AG20443 (cell line): Measurements from ENCODE around the gene RNF19B.

Source experiments
- DNase-seq: peaks from one replicate; pipeline ENCODE4 v3.0.0; 2012; ENCODE audit warnings: low spot score, mixed read lengths

RNF19B gene

DNA sequence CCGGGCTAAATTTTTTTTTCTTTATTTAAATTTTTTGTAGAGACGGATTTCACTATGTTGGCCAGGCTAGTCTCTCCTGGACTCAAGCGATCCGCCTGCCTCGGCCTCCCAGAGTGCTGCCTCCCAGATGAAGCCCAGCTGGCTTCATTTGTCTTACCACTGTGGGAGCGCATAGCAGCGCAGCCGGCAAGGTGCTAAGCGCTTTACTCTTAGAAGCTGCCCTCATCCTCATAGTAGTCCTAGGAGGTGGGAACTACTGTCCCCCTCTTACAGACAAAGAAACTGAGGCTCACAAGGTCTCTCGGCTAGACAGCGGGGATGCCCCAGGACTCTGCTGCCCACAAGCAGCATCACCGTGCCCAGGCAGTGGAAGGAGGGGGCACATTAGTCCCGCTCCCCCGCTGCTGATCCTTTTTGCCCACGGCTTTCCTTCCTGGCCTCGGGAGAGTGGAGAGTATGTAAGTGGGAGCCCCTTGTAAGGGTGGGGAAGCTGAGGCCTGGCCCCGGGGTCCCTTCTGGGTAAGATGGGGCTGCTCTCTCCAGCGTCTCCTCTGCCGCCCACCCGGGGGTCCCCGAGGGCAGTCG is 64.1 kb downstream of the RNF19B start:
- DNase-seq = no peak

DNA sequence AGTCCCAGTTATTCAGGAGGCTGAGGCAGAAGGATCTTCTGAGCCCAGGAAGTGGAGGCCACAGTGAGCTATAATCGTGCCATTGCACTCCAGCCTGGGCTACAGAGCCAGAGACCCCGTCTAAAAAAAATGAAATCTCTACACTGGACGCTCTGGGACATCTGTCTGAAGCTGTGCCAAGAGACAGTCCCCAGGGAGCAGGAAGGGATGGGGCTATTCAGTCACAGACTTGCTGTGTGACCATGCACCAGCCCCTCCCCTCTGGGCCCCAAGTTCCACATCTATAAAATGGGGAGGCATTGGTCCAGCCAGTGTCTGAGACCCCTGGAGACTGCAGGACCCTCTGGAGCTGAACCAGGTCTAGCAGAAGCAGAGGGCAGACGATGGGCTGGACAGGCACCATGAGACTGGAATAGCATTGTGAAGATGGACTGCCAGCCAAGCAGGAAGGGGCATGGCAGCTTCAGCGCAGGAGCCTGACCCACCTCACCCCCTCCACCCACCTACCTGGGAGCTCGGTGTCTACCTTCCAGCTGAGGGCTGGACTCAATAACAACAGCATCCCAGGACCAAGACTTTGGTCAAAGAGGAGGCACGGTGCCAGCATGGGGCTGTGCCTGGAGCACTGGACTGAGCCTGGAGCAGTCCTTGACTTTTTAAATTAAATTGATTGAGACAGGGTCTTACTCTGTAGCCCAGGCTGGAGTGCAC is 64.9 kb downstream of the RNF19B start:
- DNase-seq = no peak

DNA sequence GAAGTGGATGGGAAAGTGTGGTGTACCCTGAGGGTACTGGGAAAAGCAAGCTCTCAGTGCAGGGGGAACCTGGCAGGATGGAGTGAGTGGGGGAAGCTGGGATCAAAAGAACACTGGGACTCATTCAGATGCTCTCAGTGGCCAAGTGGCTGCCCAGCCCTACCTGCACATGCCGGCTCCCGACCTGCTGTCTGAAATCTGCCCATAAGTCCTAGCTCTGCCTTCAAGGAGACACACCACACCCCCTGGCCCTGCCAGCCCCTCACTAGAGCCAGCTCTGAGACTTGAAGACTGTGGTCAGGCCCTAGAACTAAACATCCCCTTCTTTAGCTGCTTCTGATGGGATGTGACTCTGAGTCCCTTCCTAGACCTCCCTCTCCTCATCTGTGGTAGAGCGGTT is 65.7 kb downstream of the RNF19B start:
- DNase-seq = no peak

DNA sequence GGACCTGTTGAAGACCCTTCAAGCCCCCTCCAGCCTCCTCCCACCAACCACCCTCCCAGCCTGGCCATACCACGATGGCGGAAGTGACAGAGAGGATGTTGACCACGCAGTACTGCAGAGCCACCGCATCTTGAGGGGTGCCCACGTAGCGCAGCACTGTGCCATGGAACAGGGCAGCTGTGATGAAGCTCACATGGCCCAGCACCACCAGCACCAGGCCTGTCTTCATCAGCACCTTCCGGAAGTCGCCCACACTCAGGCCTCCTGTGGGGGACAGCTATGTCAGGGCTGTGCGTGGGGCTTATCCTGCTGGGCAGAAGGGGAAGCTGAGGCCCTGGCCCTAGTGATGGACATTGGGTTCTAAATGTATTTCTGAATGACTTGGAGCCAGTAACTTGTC is 66.6 kb downstream of the RNF19B start:
- no peak for DNase-seq

DNA sequence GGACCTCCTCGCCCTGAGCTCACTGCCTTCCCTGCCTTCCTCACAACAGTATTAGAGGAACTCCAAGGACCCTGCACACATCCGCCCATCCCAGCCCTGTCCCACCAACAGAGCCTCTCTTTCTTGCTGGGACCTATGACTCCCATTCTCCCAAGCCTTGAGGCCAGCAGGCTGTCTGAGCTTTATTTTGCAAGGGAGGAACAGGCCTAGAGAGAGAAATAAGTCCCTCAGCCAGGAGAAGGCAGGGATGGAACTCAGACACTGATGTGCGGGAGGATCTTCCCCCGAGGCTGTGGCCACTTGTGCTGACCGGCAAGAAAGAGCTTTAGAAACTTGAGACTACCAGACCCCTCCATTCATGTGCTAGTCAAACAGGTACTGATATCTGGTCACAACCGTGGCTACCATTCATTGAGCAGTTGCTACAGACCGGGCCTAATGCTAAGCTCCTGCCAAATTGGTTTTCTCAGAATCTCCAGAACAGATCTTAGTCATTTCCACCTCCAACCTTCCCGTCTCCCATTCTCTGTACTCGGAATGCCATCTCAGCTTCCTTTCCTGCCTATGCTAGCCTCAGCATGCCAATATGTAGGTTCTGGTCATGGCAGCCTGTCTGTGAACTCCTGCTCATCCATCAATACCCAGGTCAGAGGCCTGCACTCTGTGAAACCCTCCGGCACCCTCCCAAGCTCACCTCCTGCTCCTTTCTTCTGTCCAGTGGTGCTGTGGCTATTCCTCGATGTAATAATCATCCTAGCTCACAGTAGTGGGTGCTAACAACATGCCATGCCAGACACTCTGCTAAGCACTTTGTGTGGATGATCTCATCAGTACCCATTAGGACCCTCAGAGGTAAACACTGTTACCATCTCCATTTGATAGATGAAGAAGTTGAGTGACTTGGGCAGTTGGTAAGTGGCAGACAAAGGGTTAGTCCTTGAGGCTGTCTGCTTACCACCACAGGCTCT is 67.2 kb downstream of the RNF19B start:
- DNase-seq = no peak

DNA sequence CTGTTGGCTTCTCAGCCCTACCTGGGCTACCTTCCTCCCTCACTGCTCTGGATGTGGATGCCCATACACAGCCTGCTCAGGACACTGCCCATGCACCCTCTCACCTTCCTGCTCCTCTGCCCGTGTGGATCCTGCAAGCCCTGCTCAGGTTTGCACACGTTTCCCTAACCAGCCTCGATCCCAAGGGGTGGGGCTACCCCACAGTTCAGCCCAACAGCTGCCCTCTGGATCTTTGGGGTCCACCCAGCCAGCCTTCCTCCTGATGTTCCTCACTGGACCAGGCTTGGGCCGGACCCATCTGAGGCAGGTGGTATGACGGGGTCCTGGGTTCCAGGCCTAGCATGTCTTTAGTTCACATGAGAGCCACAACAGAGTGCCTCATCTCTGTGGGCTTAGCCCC is 68.2 kb downstream of the RNF19B start:
- DNase-seq = no peak

DNA sequence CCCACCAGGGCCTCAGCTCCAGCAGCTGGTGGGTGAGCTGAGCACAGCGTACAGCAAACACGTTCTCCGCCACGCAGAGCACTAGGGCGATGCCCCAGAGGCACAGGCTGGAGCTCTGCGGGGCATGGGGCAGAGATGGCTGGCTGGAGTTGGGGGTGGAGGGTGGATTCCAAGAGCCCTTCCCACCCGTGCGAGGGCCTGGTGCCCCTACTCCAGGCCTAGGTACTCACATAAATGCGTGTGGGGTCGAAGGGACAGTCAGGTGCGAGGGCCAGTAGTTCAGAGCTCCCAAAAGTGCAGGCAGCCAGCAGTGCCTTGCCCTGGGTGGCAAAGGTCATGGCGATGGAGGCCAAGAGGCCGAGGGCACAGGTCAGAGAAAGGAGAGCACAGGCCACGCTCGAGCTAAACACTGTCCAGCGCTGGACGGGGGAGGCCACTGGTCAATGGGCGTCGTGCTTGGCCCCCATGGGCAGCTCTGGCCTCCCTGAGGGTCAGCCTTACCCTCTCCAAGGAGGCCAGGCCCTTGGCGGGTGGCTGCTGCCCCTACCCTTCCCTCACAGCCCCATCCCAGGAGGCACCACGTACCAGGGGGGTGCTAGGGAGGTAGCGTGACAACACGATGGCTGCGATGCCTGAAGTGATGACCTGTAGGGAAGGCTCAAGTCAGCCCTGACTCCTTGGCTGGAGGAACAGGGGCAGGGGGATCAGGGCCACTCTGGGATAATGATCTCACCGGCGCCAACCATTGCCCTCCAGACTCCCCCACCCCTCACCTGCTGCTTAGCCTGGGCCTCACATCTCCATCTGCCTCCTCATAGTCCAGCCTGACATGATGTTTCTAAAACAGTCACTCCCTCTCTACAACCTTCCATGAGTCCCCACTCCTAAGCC is 69.0 kb downstream of the RNF19B start:
- DNase-seq = no peak

DNA sequence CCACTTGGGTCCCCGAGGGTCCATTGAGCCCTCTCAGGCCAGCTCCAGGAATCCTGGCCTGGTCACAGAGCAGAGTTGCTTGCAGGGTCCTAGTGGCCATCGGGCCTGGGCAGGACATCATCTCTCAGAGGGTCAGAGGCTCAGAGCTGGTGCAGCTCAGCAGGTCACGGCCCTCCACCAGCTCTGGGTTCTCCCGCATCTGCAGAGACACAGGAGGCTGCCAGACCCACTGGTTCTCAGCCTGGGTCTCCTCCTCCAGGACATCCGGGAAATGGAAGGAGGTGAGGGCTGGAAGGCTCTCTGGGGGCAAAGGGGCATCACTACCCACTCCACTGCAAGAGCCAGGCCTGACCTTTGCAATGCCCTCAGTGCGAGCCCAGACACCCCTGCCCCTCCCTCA is 69.9 kb downstream of the RNF19B start:
- no peak for DNase-seq

DNA sequence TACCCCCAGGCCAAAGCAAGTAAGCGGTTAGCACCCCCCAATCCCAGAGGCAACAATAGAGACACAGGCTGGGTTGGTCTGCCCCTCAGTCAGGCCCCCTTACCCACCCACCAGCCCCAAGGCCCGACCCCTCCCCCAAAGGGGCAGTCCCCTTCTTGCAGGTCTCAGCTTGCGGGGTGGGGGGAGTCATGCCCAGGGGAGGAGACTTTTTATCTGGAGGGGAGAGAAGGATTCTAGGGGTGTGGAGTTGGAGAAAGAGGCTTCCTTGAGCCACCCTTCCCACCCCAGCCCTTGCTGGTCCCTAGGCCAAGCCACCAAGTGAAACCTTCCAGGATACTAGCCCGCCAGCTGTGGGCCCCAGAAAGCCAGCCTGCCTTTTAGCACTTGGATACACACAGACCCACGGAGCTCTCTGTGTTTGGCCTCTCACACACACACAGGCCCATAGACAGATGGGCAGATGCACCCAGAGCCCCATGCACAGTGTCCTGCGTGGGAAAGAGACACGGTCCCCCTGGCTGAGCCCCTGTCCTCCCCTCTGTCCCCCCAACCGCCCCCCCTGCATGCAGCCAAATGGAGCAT is 70.5 kb downstream of the RNF19B start:
- DNase-seq = no peak

DNA sequence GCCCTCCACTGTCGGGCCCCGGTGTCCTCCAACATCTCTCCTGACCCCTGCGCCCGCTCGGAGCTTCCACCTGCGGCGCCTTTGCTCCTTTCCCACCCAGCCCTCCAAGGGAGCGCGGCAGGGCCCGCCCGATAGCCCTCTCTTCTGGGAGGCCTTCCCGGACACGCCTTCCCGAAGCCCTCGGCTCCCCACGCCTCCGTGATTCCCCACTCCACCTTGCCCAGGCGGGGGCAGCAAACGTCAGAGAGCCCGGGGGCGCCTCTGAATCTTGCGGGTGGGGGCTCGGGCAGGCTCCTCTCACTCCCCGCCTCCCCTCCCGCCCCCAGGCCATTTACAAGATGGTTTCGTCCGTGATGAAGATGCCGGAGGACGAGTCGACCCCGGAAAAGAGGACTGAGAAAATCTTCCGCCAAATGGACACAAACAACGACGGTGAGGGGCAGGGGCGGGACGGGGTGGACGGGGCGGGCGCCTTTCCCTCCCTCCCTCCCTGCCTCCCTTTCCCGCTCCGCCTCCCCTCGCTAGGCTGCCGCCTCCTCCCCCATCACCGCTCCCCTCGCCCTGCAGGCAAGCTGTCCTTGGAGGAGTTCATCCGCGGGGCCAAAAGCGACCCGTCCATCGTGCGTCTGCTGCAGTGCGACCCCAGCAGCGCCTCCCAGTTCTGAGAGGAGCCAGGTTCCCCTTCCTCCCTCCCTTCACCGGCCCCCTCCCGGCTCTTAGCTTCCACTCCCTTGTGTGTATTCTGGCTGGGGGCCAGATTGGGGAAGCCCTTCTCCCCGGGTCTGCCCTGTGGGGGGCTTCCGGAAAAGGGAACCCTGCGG is 71.2 kb downstream of the RNF19B start:
- peak; percentile 67 for DNase-seq

DNA sequence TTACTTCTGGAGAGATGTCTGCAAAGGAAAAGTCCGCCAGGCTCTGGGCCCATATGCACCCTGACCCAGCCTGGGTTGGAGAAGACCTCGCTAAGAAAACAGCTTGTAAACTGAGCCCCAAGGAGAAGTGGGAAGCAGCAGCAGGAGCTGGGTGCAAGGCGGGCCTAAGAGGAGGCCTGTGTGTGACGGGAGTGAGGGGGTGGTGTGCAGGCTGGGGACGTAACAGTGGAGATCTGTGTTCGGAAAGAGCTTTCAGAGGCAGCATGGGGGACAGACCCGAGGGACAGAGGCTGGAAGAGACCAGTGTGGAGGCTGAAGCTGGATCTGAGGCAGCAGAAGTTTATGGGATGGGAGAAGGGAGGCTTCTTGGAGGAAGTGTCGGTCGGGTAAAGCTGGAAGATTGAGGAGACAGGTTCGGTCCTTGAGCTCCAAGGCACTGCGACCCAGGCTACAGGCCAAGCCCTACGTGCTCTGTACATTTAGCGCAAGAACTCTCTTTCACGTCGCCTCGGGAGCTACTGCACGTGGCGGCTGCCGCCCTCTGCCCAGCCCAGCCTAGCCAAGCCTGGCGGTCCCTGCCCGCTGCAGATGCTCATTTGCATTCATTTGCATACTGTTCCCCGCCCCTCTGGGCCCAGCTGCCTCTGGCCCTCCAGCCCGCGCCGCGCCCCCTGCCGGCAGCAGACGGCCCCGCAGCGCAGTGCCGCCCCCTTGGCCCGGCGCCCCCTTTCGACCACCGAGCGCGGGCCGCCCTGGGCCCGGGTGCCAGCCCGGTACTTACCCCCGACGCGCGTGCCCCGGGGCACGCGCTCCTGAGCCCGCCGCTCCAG is 72.0 kb downstream of the RNF19B start:
- DNase-seq = peak; percentile 78

DNA sequence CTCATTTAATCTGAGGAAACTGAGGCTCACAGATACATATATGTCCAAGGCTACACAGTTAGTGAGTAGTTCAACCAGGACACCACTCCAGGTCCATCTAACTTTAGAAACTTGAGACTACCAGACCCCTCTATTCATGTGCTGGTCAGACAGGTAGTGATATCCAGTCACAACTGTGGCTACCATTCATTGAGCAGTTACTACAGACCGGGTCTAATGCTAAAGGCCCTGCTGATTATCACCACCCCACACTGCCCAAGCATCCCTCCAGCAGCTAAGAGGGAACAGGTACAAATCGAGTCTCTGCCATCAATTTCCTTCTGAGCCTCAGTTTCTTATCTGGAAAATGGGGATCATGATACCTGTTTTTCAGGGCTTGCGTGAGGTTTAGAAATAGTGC is 73.0 kb downstream of the RNF19B start:
- DNase-seq = no peak

DNA sequence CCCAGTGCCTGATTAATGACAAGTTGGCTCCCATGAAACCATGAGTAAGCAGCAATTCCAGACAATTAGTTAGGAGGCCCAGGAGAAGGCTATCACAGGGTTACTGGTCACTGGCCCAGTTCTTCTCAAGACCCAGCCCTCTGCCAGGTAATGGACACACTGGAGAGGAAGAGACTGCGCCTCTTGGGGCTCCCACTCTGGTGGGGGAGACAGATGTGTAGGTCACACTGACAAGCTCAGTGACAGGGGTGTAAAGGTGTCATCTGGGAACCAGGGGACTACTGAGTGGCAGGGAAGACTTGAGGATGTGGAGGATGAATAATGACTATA is 73.4 kb downstream of the RNF19B start:
- DNase-seq = no peak

DNA sequence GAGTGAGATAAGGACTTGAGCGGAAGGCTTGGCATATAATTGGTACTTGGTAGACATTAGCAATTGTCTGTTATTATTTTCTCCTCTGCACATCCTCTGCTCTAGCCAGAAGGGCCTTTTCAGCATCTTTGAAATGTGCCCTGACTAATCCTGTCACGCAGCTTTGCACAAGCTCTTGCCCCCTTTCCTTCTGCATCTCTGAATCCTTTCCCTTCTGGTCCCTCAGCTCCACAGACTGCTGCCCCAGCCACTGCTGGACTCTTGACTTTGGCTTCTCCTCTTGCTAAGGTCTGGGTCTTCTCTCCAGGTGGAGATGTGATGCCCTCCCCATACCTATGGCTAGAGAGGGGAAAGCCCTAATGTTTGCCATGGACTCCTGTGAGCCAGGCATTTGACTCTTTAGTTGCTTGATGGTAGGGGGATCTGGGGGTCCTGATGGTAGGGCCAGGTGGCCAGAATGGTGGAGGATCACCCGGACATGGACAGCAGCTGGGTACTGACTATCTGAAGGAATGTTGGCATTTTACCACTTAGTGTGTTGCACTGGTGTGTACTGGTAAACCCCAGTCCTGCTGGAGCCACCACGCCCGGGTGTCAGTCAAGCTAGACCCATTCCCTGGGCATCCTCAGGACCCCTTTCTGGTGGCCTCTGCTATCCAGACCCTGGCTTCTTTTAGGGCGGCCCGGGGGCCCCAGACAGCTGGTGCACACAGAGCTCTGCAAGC is 73.9 kb downstream of the RNF19B start:
- no peak for DNase-seq

DNA sequence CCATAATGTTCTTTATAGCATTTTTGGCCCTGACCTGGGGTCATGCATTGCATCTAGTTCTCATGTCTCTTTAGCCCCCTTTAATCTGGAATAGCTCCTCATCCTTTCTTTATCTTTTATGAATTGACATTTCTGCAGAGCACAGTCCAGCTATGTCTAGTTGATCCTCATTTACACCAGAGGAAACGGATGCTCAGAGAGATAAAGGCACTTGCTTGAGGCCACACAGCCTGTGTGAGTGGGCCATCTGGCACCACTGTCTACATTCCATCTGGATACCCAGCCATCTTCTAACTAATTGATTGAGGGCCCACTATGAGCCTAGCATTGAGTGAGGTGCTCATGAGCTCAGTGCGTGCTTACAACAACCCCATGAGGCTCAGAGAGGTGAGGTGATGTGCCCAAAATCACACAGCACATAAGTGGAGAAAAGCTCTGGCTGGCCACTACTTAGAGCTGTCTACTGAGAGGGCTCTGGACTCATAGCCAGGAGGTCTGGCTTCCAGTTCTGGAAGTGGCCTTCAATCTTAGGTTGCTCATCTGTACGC is 74.8 kb downstream of the RNF19B start:
- DNase-seq = no peak

DNA sequence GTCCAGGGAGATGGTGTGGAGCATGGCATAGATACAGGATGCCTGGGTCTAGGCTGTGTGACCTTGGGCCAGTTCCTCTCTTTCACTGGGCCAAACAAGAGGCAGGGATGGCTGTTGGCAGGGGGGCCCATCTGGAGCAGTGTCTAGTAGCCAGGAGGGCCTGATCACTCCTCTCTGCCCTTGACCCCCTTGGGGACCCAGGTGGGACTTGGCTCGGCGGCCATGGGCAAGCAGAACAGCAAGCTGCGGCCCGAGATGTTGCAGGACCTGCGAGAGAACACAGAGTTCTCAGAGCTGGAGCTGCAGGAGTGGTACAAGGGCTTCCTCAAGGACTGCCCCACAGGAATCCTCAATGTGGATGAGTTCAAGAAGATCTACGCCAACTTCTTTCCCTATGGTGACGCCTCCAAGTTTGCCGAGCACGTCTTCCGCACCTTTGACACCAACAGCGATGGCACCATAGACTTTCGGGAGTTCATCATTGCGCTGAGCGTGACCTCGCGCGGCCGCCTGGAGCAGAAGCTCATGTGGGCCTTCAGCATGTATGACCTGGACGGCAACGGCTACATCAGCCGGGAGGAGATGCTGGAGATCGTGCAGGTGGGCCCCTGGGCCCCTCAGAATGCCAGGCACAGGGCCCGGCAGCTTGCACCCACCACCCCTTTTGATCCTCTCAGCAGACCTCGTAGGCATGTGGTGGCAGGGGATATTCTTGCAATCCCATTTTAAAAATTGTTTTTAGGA is 75.8 kb downstream of the RNF19B start:
- DNase-seq = no peak

DNA sequence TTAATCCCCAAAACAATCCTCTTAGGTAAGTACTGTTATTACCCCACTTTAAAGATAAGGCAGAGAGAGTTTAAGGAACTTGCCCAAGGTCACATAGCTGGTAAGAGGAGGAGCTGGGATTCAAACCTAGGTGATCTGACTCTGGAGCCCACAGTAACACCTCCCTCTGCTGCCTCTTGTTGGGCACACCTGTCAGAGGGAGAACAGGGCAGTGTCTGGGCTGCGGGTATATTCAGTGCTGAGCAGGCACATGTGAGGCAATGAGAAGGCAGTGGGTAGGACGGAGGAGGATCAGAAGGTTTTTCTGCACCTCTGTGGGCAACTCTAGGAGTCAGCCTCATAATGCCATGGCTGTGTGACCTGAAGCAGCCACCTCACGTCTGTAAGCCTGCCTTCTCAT is 76.5 kb downstream of the RNF19B start:
- DNase-seq = no peak

DNA sequence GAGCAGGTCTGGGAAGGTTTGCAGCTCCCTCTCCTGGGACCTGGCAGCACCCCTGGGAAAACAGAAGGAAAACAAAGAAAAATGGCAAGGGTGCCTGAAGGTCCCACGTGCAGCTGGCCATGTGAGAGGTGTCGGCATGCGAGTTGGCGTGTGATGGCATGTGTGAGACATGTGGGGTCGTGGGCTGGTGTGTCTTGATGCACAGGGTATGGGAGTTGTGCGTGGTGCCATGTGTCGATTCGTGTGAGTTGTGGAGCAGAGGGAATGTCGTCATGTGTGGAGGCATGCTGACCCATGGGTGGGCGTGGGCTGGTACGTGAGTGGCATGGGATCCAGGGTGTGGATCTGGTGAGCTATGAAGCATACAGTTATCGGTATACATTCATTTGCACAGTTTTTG is 77.0 kb downstream of the RNF19B start:
- DNase-seq = no peak
